HG02759 (cell line): ENCODE measurements around the gene MRPL36.
"Not testable (repeated sequence)": the region's sequence is repeated elsewhere in the genome, so short reads cannot be mapped to it uniquely, and the experiment has no call there.

ENCODE experiments used
- ATAC-seq: cut with Tn5 transposase; IDR thresholded peaks from one replicate; pipeline ENCODE4 v1.9.1; 2021; ENCODE audit warnings: mild to moderate bottlenecking, moderate library complexity; ENCODE audit not compliant: unreplicated experiment

MRPL36 gene

GRCh38 chr5:1797103-1797800 is 2.4 kb downstream of the MRPL36 start:
- ATAC-seq, result no peak

GRCh38 chr5:1796371-1797102 is 3.1 kb downstream of the MRPL36 start:
- no peak for ATAC-seq

GRCh38 chr5:1795931-1796330 is 3.7 kb downstream of the MRPL36 start:
- ATAC-seq, result no peak

- ATAC-seq, result no peak
Observed at GRCh38 chr5:1795506-1795905, 4.1 kb downstream of the MRPL36 start.

- ATAC-seq, result no peak
Observed at GRCh38 chr5:1794901-1795290, 4.7 kb downstream of the MRPL36 start.

- ATAC-seq, result no peak
Observed at GRCh38 chr5:1793966-1794900, 5.4 kb downstream of the MRPL36 start.

- ATAC-seq, result no peak
Observed at GRCh38 chr5:1793301-1793740, 6.3 kb downstream of the MRPL36 start.

- ATAC-seq, result peak; percentile 94
Observed at GRCh38 chr5:1792842-1793266, 6.8 kb downstream of the MRPL36 start.

GRCh38 chr5:1791176-1791575 is 8.5 kb downstream of the MRPL36 start:
- ATAC-seq, result no peak

GRCh38 chr5:1789834-1790471 is 9.7 kb downstream of the MRPL36 start:
- ATAC-seq, result no peak

GRCh38 chr5:1789438-1789833 is 10.2 kb downstream of the MRPL36 start:
- not testable (repeated sequence) for ATAC-seq

- ATAC-seq, result no peak
Observed at GRCh38 chr5:1788828-1789227, 10.8 kb downstream of the MRPL36 start.

GRCh38 chr5:1788200-1788599 is 11.4 kb downstream of the MRPL36 start:
- ATAC-seq, result no peak

GRCh38 chr5:1787472-1788047 is 12.1 kb downstream of the MRPL36 start:
- no peak for ATAC-seq

GRCh38 chr5:1786621-1787471 is 12.8 kb downstream of the MRPL36 start:
- no peak for ATAC-seq

GRCh38 chr5:1785984-1786383 is 13.7 kb downstream of the MRPL36 start:
- ATAC-seq, result no peak

GRCh38 chr5:1785062-1785461 is 14.6 kb downstream of the MRPL36 start:
- ATAC-seq, result no peak

- ATAC-seq, result no peak
Observed at GRCh38 chr5:1784197-1785050, 15.2 kb downstream of the MRPL36 start.

GRCh38 chr5:1783216-1783554 is 16.5 kb downstream of the MRPL36 start:
- ATAC-seq, result peak; percentile 92
